MCF 10A (cell line): Measurements from ENCODE around the gene PSPN. TPM values are rescaled to one million over a fixed set of nuclear protein-coding genes. Genes with fewer than 3 reads are reported as not detected.

ENCODE experiments used
- BruUV-seq: library from RNA; stranded (reverse); fragments of 400-500 nt; replicated peaks from 2 replicates; lab custom pipeline; 2021; lab: Mats Ljungman, UMichigan
- CTCF ChIA-PET: fragments of 300-600 bp; sonication (Branson Sonifier 250); formaldehyde crosslinking; extraction: SDS; loops from one replicate; lab custom pipeline; 2021; ENCODE audit warnings: antibody characterized with exemption, inconsistent platforms; lab: Yijun Ruan, JAX
- POLR2A ChIA-PET: fragments of 300-600, 350-650 bp; sonication (Branson Sonifier 250); formaldehyde crosslinking; extraction: SDS; loops from one replicate; lab custom pipeline; 2020; ENCODE audit warnings: antibody characterized with exemption, inconsistent platforms; lab: Yijun Ruan, JAX
- DNase-seq: peaks from one replicate; pipeline ENCODE4 v3.0.0-alpha.2; 2018; ENCODE audit not compliant: unreplicated experiment
- H3K27ac Mint-ChIP-seq: one replicate; pipeline ENCODE4 v1.8.0; 2022; ENCODE audit warnings: mild to moderate bottlenecking, low read depth, mixed read lengths; ENCODE audit not compliant: unreplicated experiment
- H3K27me3 Mint-ChIP-seq: one replicate; pipeline ENCODE4 v1.8.0; 2022; ENCODE audit warnings: mixed read lengths; ENCODE audit not compliant: insufficient read depth, unreplicated experiment
- H3K36me3 Mint-ChIP-seq: one replicate; pipeline ENCODE4 v1.8.0; 2022; ENCODE audit warnings: mild to moderate bottlenecking, moderate library complexity, mixed read lengths; ENCODE audit not compliant: insufficient read depth, unreplicated experiment
- H3K4me1 Mint-ChIP-seq: one replicate; pipeline ENCODE4 v1.8.0; 2022; ENCODE audit warnings: mixed read lengths; ENCODE audit not compliant: insufficient read depth, unreplicated experiment
- H3K4me3 Mint-ChIP-seq: one replicate; pipeline ENCODE4 v1.8.0; 2022; ENCODE audit warnings: mild to moderate bottlenecking, moderate library complexity, mixed read lengths; ENCODE audit not compliant: unreplicated experiment
- H3K9me3 Mint-ChIP-seq: one replicate; pipeline ENCODE4 v1.8.0; 2022; ENCODE audit warnings: mixed read lengths; ENCODE audit not compliant: unreplicated experiment
- CTCF ChIP-seq: fragments of 200-600 bp; IDR thresholded peaks from one replicate; pipeline ENCODE4 v1.8.0; 2022; ENCODE audit warnings: antibody characterized with exemption, mild to moderate bottlenecking; ENCODE audit not compliant: unreplicated experiment
- intact Hi-C: fragments of 100-400 bp; cut with micrococcal nuclease; formaldehyde crosslinking; loops from 2 replicates; pipeline ENCODE4 v1.14.1; 2022
- total RNA-seq: library from RNA; stranded (reverse); gene quantifications from 2 replicates; pipeline ENCODE4 v1.2.3, GENCODE V29; 2022

Gene PSPN
- total RNA-seq, 1 experiment from 2014 or later: 1.1 TPM

- peak; percentile 97 for DNase-seq
- POLR2A ChIA-PET: interaction anchor here (0.6 to 2.5 kb wide), 11 partner anchors 9 to 281 kb away, joined by 3 to 17 read pairs (median 3); partner anchors contain the start of genes CLPP and GTF2F1
- intact Hi-C loops: no loop called here
- Mint-ChIP-seq H3K27ac (peak overlapping the region; percentile 81), H3K36me3 (peaks cover 42% of the 10 kb centered on the region), H3K27me3 (no peaks in the 10 kb centered on the region), H3K4me3 (peak overlapping the region; percentile 90), H3K4me1 (peaks cover 20% of the 10 kb centered on the region), H3K9me3 (no peaks in the 10 kb centered on the region)
- BruUV-seq: no TSS peak
- no peak for TF ChIP-seq CTCF
- CTCF ChIA-PET: interaction anchor here (1.3 kb wide), 1 partner anchor 9 kb away, joined by 3 read pairs; no protein-coding TSS in a partner anchor
These were observed 2.5 kb downstream of the PSPN start for GRCh38 chr19:6373096-6373812.

- Mint-ChIP-seq H3K4me1 (peaks cover 20% of the 10 kb centered on the region), H3K27me3 (no peaks in the 10 kb centered on the region), H3K9me3 (no peaks in the 10 kb centered on the region), H3K36me3 (peaks cover 43% of the 10 kb centered on the region), H3K27ac (peak within 1 kb of the TSS; percentile 81), H3K4me3 (peak within 1 kb of the TSS; percentile 90)
- peak; percentile 100 for DNase-seq
- no TSS peak for BruUV-seq
- POLR2A ChIA-PET: interaction anchor here (0.6 to 2.5 kb wide), 16 partner anchors 9 to 696 kb away, joined by 3 to 17 read pairs (median 4); partner anchors contain the start of genes CLPP, GTF2F1, KHSRP and SLC25A23
- intact Hi-C loops: no loop called here
- no peak for TF ChIP-seq CTCF
- CTCF ChIA-PET: interaction anchor here (0.6 to 1.3 kb wide), 3 partner anchors 9 to 1308 kb away, joined by 3 to 4 read pairs (median 3); partner anchors contain the start of gene TRAPPC5
These were observed 3.1 kb downstream of the PSPN start, which contains the start of gene ALKBH7 for GRCh38 chr19:6372594-6373095. Gene ALKBH7 (plus strand): TSS chr19:6372794. CDS start chr19:6372821, 27 bp downstream.

- Mint-ChIP-seq H3K27me3 (no peaks in the 10 kb centered on the region), H3K36me3 (peaks cover 71% of the 10 kb centered on the region), H3K9me3 (no peaks in the 10 kb centered on the region), H3K4me1 (peaks cover 7% of the 10 kb centered on the region), H3K4me3 (no peak overlapping the region), H3K27ac (no peak overlapping the region)
- CTCF ChIA-PET: interaction anchor here (0.5 to 1.8 kb wide), 4 partner anchors 8 to 653 kb away, joined by 3 read pairs; partner anchors contain the start of gene ALKBH7
- intact Hi-C loops: loop anchor here (10.0 kb wide), 1 partner anchor 500 kb away; no protein-coding TSS in a partner anchor
- POLR2A ChIA-PET: interaction anchor here (1.2 kb wide), 1 partner anchor 8 kb away, joined by 6 read pairs; the partner anchor contains the start of gene ALKBH7
- TF ChIP-seq CTCF: no peak
- BruUV-seq: no TSS peak
- DNase-seq: no peak
These were observed 11.4 kb downstream of the PSPN start for GRCh38 chr19:6364353-6364752.
